ENCODE results near the gene SORL1.

DNA sequence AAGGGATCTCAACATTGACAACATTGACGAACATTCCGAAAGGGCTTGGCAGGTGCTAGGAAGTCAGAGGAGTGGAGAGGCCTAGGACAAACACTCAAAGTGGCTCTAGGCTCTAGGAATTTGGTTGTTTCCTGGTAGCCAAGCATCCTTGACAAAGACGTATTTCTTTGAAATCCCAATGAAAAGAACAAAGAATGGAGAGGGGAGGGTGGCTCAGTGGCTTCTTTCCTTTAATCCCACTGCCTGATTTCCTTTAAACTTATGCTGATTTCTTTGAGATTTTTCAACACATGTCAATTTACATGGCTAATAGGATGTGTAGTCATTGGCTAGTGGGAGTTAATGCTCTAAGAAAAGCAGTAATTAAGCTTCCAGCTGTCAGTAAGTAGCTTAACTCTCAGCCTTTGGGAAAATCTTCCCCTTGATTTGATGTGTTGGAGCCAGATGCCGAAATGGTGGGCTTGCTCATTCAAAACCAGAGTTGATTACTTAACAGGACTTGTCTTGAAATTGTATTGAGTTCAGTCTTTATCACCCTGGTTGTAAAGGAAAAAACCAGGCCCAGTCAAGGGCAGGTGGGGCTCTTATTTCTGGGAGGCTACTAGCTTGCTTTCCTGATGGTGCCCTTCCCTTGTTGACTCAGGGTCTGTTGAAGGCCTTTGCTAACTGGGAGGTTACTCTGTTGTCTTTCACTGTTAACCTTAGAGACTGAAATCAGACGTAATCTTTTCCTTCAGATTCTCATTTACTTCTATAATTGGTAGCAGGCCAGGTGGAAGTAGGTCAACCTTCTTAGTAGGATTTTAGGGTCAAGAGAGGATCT, 45.3 kb downstream of the SORL1 start:
- TF ChIP-seq CTCF (IDR thresholded peaks at IDR 0.05; ENCODE audit: control extremely low read depth in 1 of 3, insufficient read depth in 1 of 3, low read depth in 1 of 3, low read length in 3 of 3) (no peak), EZH2 (IDR thresholded peaks at IDR 0.05; ENCODE audit: low read depth, low read length, severe bottlenecking) (no peak), POLR2AphosphoS5 (IDR thresholded peaks at IDR 0.05; ENCODE audit: low read depth, low read length) (no peak), POLR2A (IDR thresholded peaks at IDR 0.05; ENCODE audit: control extremely low read depth in 1 of 2, low read depth in 2 of 2, low read length in 2 of 2) (no peak), MAFK (IDR thresholded peaks at IDR 0.05; ENCODE audit: low read depth, low read length) (no peak), EP300 (IDR thresholded peaks at IDR 0.05; ENCODE audit: borderline replicate concordance in 1 of 2, low read depth in 2 of 2, low read length in 2 of 2) (no peak), TBP (IDR thresholded peaks at IDR 0.05; ENCODE audit: low read depth, low read length) (no peak), PHF8 (conservative IDR thresholded peaks at IDR 0.05; ENCODE audit: low read depth, low read length) (no peak), TAF1 (IDR thresholded peaks at IDR 0.05; ENCODE audit: low read depth, low read length) (no peak), HDAC2 (IDR thresholded peaks at IDR 0.05; ENCODE audit: borderline replicate concordance in 1 of 2, low read depth in 2 of 2, low read length in 2 of 2) (no peak), USF2 (IDR thresholded peaks at IDR 0.05; ENCODE audit: low read length) (no peak), YY1 (IDR thresholded peaks at IDR 0.05; ENCODE audit: low read depth, low read length) (no peak)

Data from H1 (cell line).